Adrenal gland (tissue), 12 donors: ENCODE results near the gene ACTN2. TPM values are rescaled to one million over a fixed set of nuclear protein-coding genes. Genes with fewer than 3 reads are reported as not detected.
A peak's percentile ranks its signal among the peaks of the same experiment; 100 is the strongest.

Source experiments
- DNase-seq, 7 donors: peaks; one replicate each; pipeline ENCODE4 v3.0.0-alpha.2; 2019 to 2020
- H3K27ac ChIP-seq, 5 donors: fragments of 200-600 bp; sonication (generic) in 4 of 5; 1 replicate in 3 of 5; 2 replicates in 2 of 5; pipeline versions ENCODE4 v1.5.1 to v1.8.0; 2016 to 2020; ENCODE audit warnings: mild to moderate bottlenecking in 1 of 5
- H3K27me3 ChIP-seq: fragments of 200-600 bp; 2 replicates; pipeline ENCODE4 v1.8.0; 2021
- H3K36me3 ChIP-seq, 2 donors: fragments of 200-600 bp; replicated peaks in 1 of 2; 1 replicate in 1 of 2; 2 replicates in 1 of 2; pipeline versions ENCODE4 v1.5.1 to v1.8.0; 2018 to 2022
- H3K4me1 ChIP-seq, 2 donors: fragments of 200-600 bp; replicated peaks in 1 of 2; 1 replicate in 1 of 2; 2 replicates in 1 of 2; pipeline versions ENCODE4 v1.5.1 to v1.8.0; 2018 to 2021
- H3K4me3 ChIP-seq, 4 donors: fragments of 200-600 bp; sonication (generic) in 3 of 4; one replicate each; pipeline ENCODE4 v1.5.1; 2016 to 2018
- H3K9me3 ChIP-seq, 3 donors: fragments of 200-600 bp; sonication (generic) in 1 of 3; replicated peaks in 1 of 3; 1 replicate in 2 of 3; 2 replicates in 1 of 3; pipeline versions ENCODE4 v1.5.1 to v1.8.0; 2016 to 2021
- CTCF ChIP-seq, 6 experiments: fragments of 450-650 bp in 4 of 6; fragments of 200-600 bp in 2 of 6; sonication (generic) in 1 of 6; IDR thresholded peaks; 1 replicate in 5 of 6; 2 replicates in 1 of 6; pipeline versions ENCODE4 v1.5.1 to v1.8.0; 2016 to 2021; ENCODE audit warnings: antibody characterized with exemption in 6 of 6, mild to moderate bottlenecking in 2 of 6, moderate library complexity in 1 of 6
- POLR2A ChIP-seq, 2 donors: fragments of 450-650 bp; IDR thresholded peaks; one replicate each; pipeline ENCODE4 v1.6.1; 2017; ENCODE audit warnings: antibody characterized with exemption in 2 of 2, mild to moderate bottlenecking in 2 of 2, moderate library complexity in 1 of 2
- WGBS, 4 donors: extraction: QIAGEN DNeasy Blood & Tissue Kit in 2 of 4; methylation state at CpG; one replicate each; pipeline versions ENCODE4 v1.1.5 to v1.1.7; 2013 to 2017; 5-methylcytosine and 5-hydroxymethylcytosine counted together
- intact Hi-C, 2 donors: fragments of 100-400 bp; cut with DNase I; formaldehyde crosslinking; loops; one replicate each; pipeline versions ENCODE4 v1.14.1 to v1.15.0; 2022 to 2023
- polyA plus RNA-seq, 3 donors: library from polyadenylated mRNA; stranded (reverse); fragments of 200-250 nt in 2 of 3; fragments of 350-450 nt in 1 of 3; fragmentation: Illumina TruSeq in 1 of 3; extraction: RNeasy Lipid Tissue Mini Kit (QIAGEN cat#74804) in 1 of 3; gene quantifications; one replicate each; pipeline ENCODE4 v1.2.3, GENCODE V29; 2013 to 2014
- total RNA-seq, 9 donors: library from RNA; depleted of rRNA in 4 of 9; stranded (reverse); fragments of >200 nt in 4 of 9; fragments of 120-200 nt in 1 of 9; fragmentation: NEBNext Ultra II Directional in 1 of 9; extraction: Animal tissue kit (Norgen Biotek cat#: 25700) in 1 of 9; gene quantifications; one replicate each; pipeline versions ENCODE4 v1.1.0 to v1.2.4, GENCODE V29; 2013 to 2023
- donor health status: healthy with polysubstance abuse.
- donor health status: Bipolar disorder and iron deficiency.
- donor health status: DM: yes; HTN: yes; CAD: no.
- donor health status: DM: no; HTN: no; CAD: no.
- donor health status: DM: no; HTN: no; CAD: no.
- donor health status: DM: yes; HTN: yes; CAD: no.

The ACTN2 gene
- total and polyA plus RNA-seq, 12 donors = under 0.01 to 1.0 (median 0.34) TPM; not detected in 2

- H3K9me3 ChIP-seq = no peaks in the 10 kb centered on the region
- 11 to 28% (median 13%) methylated on average over 7 to 11 of the region's 11 CpGs for WGBS, 4 donors
- intact Hi-C loops = no loop called here
- TF ChIP-seq CTCF (IDR thresholded peaks at IDR 0.05) (no peak), POLR2A (IDR thresholded peaks at IDR 0.05) (no peak)
- no peak for DNase-seq
- H3K27ac ChIP-seq = peak overlapping the region in 3 of 5 donors; percentile 48 to 94 (median 93)
- peaks cover 7 to 30% of the 10 kb centered on the region in 2 donors for H3K4me1 ChIP-seq
- no peaks in the 10 kb centered on the region for H3K27me3 ChIP-seq
- no peaks in the 10 kb centered on the region for H3K36me3 ChIP-seq
- peak overlapping the region in 2 of 4 donors; percentile 68 to 86 for H3K4me3 ChIP-seq
Observed at GRCh38 chr1:236794585-236795034, 108.3 kb downstream of the ACTN2 start.

GRCh38 chr1:236795035-236795756, 108.9 kb downstream of the ACTN2 start, which contains the start of gene MTR:
Gene MTR, plus strand, starts transcription at chr1:236795292. Its CDS starts 412 bp downstream, at chr1:236795704.
- Histone ChIP-seq H3K9me3 (no peaks in the 10 kb centered on the region), H3K27me3 (no peaks in the 10 kb centered on the region), H3K4me3 (peak within 1 kb of the TSS; percentile 43 to 86 (median 58)), H3K36me3 (no peaks in the 10 kb centered on the region), H3K4me1 (peaks cover 7 to 30% of the 10 kb centered on the region in 2 donors), H3K27ac (peak within 1 kb of the TSS; percentile 59 to 94 (median 89))
- TF ChIP-seq CTCF (IDR thresholded peaks at IDR 0.05) (no peak), POLR2A (IDR thresholded peaks at IDR 0.05) (peak; percentile 78 to 95)
- peak; percentile 98 to 100 (median 99) for DNase-seq
- intact Hi-C loops = no loop called here
- 0 to 1% (median 0%) methylated on average over 9 to 67 of the region's 67 CpGs for WGBS, 4 donors

GRCh38 chr1:236795757-236796667, 109.7 kb downstream of the ACTN2 start:
- no peaks in the 10 kb centered on the region for H3K9me3 ChIP-seq
- H3K27me3 ChIP-seq = no peaks in the 10 kb centered on the region
- peak overlapping the region; percentile 43 to 86 (median 58) for H3K4me3 ChIP-seq
- DNase-seq = no peak
- intact Hi-C loops = no loop called here
- TF ChIP-seq CTCF (IDR thresholded peaks at IDR 0.05) = no peak
- no peak for TF ChIP-seq POLR2A (IDR thresholded peaks at IDR 0.05)
- no peaks in the 10 kb centered on the region for H3K36me3 ChIP-seq
- 1 to 2% (median 1%) methylated on average over 30 to 41 of the region's 41 CpGs for WGBS, 4 donors
- H3K4me1 ChIP-seq = peaks cover 7 to 30% of the 10 kb centered on the region in 2 donors
- peak overlapping the region; percentile 59 to 94 (median 89) for H3K27ac ChIP-seq

GRCh38 chr1:236799001-236799400, 112.7 kb downstream of the ACTN2 start:
- no peak overlapping the region for H3K27ac ChIP-seq
- H3K36me3 ChIP-seq = no peaks in the 10 kb centered on the region
- no peaks in the 10 kb centered on the region for H3K27me3 ChIP-seq
- DNase-seq = no peak
- peaks cover 7 to 30% of the 10 kb centered on the region in 2 donors for H3K4me1 ChIP-seq
- WGBS, 4 donors = 97 to 99% (median 97%) methylated on average over 5 of the region's 5 CpGs
- TF ChIP-seq POLR2A (IDR thresholded peaks at IDR 0.05) (no peak), CTCF (IDR thresholded peaks at IDR 0.05) (no peak)
- no peaks in the 10 kb centered on the region for H3K9me3 ChIP-seq
- H3K4me3 ChIP-seq = no peak overlapping the region
- intact Hi-C loops = no loop called here
